ENCODE measurements around the gene CAMK2B. TPM values are rescaled to one million over a fixed set of nuclear protein-coding genes. Genes with fewer than 3 reads are reported as not detected.

Gene CAMK2B
- total RNA-seq, 1 experiment from 2014 or later: 0.02 TPM

GRCh38 chr7:44258423-44258760 is 67.0 kb downstream of the CAMK2B start:
- DNase-seq (ENCODE audit: low read depth): no peak

- DNase-seq (ENCODE audit: low read depth): peak; percentile 91
These were observed 67.6 kb downstream of the CAMK2B start for GRCh38 chr7:44257618-44258422.

GRCh38 chr7:44257213-44257612 is 68.2 kb downstream of the CAMK2B start:
- DNase-seq (ENCODE audit: low read depth): no peak

GRCh38 chr7:44256459-44256858 is 68.9 kb downstream of the CAMK2B start:
- no peak for DNase-seq (ENCODE audit: low read depth)

- DNase-seq (ENCODE audit: low read depth): no peak
These were observed 73.5 kb downstream of the CAMK2B start for GRCh38 chr7:44251881-44252280.

GRCh38 chr7:44251269-44251668 is 74.1 kb downstream of the CAMK2B start:
- DNase-seq (ENCODE audit: low read depth): no peak

GRCh38 chr7:44249639-44250234 is 75.7 kb downstream of the CAMK2B start:
- no peak for DNase-seq (ENCODE audit: low read depth)

GRCh38 chr7:44247868-44248651 is 77.3 kb downstream of the CAMK2B start:
- no peak for DNase-seq (ENCODE audit: low read depth)

- DNase-seq (ENCODE audit: low read depth): no peak
These were observed 78.8 kb downstream of the CAMK2B start for GRCh38 chr7:44246396-44247113.

GRCh38 chr7:44244282-44244681 is 81.1 kb downstream of the CAMK2B start:
- DNase-seq (ENCODE audit: low read depth): no peak

- no peak for DNase-seq (ENCODE audit: low read depth)
These were observed 83.3 kb downstream of the CAMK2B start for GRCh38 chr7:44242091-44242490.

GRCh38 chr7:44240983-44241510 is 84.3 kb downstream of the CAMK2B start:
- peak; percentile 59 for DNase-seq (ENCODE audit: low read depth)

GRCh38 chr7:44240376-44240775 is 85.0 kb downstream of the CAMK2B start:
- no peak for DNase-seq (ENCODE audit: low read depth)

GRCh38 chr7:44239361-44239760 is 86.0 kb downstream of the CAMK2B start:
- no peak for DNase-seq (ENCODE audit: low read depth)

GRCh38 chr7:44238116-44238695 is 87.2 kb downstream of the CAMK2B start:
- DNase-seq (ENCODE audit: low read depth): no peak

- no peak for DNase-seq (ENCODE audit: low read depth)
These were observed 87.7 kb downstream of the CAMK2B start for GRCh38 chr7:44237696-44238095.

GRCh38 chr7:44236333-44236728 is 89.1 kb downstream of the CAMK2B start:
- no peak for DNase-seq (ENCODE audit: low read depth)

- no peak for DNase-seq (ENCODE audit: low read depth)
These were observed 89.6 kb downstream of the CAMK2B start for GRCh38 chr7:44235582-44236332.

- no peak for DNase-seq (ENCODE audit: low read depth)
These were observed 90.3 kb downstream of the CAMK2B start for GRCh38 chr7:44235066-44235465.

Measured in HT1080 (cell line).